CD4-positive, alpha-beta T cell treated with Interleukin-10 for 1 hour (primary cell): ENCODE results near the gene MYBL2.
A peak's percentile ranks its signal among the peaks of the same experiment; 100 is the strongest.

Experiments used
- DNase-seq: peaks from one replicate; pipeline ENCODE4 v3.0.0-alpha.2; 2020

Gene MYBL2

DNA sequence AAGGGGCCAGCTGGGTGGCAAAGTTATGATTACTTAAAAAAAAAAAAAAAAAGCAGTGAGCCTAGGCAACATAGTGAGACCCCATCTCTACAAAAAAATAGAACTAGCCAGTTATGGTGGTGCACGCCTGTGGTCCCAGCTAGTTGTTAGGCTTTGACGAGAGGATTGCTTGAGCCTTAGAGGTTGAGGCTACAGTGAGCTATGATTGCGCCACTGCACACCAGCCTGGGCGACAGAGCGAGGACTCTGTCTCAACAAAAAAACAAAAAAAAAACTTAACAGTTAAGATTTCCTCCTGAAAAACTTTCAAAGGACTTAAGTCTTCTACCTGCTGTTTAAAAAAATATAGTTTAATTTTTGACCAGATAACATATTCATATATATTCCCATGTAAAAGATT lies 57.5 kb downstream of the MYBL2 start:
- DNase-seq = no peak

DNA sequence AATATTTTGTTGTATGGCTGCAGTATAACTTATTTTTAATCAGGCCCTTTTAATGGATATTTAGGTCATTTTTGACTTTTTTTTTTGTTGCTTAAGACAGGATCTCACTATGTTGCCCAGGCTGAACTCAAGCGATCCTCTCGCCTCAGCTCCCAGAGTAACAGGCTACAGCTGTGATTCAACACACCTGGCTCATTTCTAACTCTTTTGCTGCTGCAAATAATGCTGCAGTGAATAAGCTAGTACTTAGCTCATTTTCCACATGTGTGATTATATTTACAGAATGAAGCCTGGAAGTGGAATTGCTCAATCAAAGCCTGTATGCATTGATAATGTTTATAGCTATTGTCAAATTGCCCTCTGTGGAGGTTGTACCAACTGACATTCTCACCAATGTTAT lies 58.8 kb downstream of the MYBL2 start:
- no peak for DNase-seq

DNA sequence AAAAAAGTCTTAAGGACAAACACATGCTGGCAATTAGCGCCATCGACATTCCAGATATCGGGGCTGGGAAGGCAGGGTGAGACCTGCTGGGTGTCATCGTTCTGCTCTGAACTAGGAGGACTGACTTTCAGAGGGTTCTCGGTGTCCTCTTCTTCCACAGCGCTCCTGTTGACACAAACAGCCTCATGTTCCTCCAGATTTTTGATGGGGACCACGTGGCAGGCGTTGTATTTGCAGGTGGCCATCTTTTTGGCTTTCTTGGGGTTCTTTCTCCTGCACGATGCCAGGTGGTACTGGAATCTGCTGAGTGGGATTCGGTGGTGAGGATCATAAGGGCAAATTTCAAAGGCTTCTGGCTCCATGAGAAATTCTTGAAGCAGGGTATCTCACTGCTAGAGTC lies 59.4 kb downstream of the MYBL2 start:
- DNase-seq = no peak

DNA sequence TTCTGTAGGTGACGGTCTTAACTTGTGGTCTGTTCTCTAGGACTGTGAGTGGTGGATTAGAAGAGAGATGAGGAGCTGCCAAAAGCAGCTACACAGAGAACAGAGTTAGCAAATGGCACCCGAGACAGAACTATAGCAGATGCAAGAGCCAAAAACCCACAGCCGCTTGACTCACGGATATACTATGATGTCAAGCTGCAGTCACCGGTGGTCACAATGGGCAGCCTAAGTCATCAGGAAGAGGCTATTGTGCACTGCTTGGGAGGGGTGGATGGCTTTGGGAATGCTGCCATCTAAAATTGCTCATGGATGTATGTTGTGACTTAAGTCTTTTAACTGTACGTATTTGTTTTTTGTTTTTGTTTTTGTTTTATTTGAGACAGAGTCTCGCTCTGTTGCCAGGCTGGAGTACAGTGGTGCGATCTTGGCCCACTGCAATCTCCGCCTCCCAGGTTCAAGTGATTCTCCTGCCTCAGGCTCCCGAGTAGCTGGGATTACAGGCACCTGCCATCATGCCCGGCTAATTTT lies 60.0 kb downstream of the MYBL2 start, which contains the start of gene GTSF1L:
GTSF1L (minus strand) TSS at position 192 of the 528 bp plus-strand sequence. CDS start 308 bp downstream, outside the sequence.
- no peak for DNase-seq

DNA sequence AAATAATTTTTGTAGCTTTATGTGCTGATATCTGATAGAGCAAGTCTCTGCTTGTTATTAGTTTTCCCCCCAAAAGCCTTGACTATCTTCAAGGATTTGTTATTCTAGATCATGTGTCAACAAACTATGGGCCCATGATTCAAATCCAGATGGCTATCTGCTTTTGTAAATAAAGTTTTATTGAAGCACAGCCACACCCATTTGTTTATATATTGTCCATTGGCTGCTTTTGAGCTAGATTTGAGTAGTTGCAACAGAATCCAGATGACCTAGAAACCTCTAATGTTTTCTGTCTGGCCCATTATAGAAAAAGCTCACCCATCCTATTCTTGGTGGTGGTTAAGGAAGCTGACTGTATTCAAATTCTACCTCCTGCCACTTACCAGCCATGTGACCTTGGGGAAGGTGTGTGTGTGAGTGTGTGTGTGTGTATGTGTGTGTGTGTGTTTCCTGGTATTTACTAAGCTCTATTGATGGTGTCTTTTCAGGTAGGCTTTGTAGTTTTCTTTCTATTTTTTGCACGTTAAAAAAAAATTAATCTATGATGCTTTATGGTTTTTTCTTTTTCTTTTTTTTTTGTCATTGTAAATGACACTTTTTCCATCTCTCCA lies 61.2 kb downstream of the MYBL2 start:
- peak; percentile 62 for DNase-seq

DNA sequence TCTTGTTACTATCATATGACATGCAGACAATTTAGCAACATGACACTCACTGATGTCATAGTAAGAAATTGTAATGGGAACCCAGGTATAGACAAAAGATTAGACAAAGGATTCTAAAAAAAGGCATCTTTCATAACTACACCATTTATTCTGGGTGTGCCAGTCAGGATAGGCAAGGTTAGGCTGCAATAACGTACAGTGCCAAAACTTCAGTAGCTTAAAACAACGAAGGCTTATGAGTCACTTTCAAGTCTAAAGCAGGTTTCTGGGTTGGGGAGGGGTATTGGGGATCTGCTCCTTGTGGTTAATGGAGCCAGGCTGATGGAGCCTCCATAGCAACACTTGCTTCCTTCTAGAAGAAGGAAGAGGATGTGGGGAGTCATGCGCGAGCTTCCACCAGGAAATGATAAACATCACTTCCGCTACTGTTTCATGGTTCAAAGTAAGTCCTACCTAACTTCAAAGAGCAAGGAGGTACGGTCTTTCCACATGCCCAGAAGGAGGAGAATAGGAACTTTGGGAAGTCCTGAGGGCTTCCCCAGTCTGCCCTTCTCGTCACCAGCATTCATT lies 61.9 kb downstream of the MYBL2 start:
- no peak for DNase-seq

DNA sequence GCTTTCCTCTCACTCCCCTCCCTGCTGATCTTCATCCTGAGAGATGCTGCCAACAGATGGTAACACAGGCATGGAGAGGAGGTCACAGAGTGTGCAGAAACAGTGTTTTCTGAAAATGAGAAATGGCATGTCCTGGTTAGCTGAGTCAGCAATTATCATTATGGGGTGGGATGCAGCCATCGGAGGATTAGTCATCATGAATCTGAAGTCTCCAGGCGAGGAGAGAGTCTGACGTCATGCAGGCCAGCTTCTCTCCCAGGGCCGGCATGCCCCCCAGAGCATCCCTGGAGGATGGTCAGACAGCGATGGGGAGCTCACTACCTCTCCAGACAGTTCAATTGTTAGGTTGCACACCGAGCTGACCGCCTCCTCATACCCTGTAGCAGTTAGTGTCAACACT lies 64.6 kb downstream of the MYBL2 start:
- DNase-seq = no peak

DNA sequence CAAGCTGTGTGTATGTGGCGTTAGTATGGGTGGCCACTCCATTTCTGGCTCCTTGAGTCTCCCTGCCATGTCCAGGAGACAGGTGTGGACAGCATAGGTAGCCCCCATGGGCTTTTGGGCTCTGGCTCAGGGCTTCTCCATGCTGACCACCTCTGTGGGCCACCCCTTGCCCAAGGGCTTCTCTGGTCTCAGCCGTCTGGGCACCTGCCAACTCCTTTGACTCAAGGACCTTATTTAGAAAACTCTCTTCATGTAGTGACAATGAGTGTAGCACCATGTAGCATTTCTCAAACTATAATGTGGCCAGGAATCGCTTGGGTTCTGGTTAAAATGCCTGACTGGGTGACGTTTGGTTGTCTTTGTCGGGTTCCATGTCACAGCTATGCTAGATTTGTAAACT lies 65.0 kb downstream of the MYBL2 start:
- no peak for DNase-seq

DNA sequence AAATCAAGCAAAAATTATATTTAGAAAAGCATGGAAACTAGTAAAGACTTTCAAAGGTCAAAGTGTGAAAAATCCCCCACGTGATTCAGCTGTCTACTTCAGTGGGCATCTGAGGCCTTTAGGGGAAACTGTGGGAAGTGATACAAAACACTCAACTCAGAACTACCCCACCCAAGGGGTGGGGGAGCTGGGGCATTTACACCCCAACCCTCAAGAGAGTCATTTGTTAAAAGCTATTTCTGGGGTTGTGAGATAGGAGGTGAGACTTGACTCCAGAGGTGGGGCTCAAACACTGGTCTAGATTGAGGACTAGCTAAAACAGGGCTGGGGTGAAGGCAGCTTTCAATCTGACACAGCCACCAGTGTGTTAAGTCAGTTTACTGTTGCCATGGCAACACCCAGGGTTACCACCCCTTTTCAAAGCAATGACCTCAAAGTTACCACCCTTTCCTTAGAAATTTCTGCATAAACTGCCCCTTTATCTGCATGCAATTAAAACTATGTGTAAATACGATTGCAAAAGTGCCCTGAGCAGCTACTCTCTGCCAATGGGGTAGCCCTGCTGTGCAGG lies 69.8 kb downstream of the MYBL2 start:
- DNase-seq = peak; percentile 37

DNA sequence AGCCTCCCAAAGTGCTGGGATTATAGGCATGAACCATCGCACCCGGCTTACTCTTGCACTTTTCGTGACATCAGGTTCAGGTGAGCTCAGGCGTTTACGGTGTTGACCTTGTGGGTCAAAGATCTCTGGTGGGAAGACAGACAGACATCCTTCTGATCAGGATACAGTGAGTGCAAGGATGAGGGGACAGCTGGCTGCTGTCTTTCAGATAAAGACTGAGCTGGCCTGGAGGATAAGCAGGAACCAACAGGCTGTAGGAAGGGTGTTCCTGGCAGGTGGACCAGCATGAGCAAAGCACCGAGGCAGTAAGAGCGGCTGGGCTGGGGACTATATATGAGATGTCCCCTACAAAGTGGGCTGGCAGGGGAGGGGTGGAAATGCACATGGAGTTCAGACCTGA lies 71.0 kb downstream of the MYBL2 start:
- DNase-seq = no peak

DNA sequence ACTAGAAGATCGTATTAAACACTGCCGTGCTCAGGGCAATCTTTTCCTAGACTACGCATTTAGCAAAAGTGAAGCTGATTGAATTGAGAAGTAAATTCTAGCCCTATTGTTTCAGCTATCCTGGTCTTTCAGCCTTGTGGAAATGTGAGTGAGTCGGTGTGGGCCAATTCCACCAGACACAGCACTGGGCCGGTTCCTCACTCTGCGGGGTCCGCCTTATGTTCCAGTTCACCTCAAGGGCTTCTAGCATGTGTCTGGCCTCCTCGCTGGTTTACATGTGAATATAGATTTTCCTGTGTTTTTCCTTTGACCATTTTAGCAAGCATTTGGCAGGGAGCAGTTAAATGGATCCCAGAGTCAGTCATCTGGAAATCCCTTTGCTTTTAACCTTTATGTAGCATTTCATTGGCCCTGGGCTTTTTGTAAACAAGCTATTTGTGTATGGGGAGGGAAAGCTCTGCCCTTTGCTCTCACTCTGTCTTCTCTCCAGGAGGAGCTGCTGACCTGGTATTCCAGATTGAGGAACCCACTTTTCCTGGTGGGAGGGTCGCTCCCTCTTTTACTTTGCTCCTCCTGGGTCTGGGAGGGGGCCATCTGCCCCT lies 72.3 kb downstream of the MYBL2 start:
- no peak for DNase-seq

DNA sequence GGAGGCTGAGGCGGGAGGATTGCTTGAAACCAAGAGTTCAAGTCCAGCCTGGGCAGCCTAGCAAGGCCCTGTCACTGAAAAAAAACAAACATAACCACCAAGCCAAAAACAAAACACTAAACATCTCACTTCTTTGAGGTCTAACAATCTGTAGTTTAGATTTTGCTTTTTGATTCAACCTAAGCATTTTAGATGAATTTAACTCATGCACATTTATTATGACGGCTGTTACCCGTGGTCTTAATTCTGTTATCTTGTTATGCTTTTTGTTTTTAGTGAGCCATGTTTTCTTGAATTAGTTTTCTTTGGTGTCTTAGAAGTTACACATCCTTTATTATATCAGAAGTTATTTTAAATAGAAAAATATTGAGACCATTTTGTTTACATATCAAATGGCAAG lies 73.7 kb downstream of the MYBL2 start:
- DNase-seq = no peak

DNA sequence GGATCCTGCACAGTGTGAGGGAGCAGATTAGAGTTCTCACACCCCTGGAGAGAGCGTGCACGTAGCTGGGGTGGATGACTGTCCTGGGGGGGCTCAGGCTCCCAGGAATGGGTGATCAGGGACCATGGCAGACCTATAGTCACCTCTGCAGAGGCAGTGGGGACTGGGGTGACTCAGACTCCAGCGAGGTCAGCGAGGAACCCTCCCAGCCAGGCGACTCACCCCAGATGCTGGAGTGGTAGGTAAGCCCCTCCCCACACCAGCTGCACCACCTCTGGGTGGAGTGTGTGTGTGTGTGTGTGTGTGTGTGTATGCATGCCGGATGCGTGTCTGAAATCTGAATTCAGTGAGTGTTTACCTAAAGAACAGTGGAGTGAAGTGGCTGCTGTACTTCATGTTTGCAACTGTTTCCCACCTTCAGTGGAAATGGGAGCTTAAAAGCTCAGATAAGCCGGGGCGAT lies 77.3 kb downstream of the MYBL2 start:
- no peak for DNase-seq

DNA sequence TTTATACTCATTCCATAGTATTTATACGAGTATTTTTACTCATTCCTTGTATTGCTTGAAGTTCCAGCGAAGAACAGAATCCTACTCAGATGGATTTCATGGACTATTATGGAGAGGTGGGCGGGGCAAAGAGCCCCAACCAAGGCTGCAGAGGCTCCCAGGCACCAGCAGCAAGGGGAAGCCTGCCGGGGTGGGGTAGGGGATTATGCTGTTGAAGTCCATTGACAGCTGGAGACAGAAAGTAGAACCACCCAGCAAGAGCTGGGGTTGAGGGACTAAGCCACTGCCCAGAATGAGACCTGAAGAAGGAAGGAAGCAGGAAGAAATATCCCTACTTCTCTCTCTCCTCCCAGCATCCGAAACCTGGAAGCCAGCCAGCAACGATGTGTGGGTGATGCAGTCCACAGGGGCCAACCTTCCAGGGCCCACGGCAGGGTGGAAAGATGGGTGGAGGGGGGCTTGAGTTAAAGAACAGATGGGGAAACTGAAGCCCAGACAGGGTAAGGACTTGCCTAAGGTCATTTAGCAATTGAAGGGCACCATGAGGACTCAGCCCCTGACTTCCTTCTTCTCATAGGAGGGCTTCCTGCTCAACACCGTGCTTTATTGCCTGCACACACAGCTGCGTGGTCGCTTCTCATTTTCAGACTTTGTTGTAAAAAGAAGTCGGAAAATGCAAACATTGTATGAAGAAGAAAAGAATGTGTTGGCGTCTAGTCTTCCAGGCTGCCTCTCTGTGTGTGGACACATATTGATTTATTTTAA lies 78.2 kb downstream of the MYBL2 start:
- DNase-seq = no peak

DNA sequence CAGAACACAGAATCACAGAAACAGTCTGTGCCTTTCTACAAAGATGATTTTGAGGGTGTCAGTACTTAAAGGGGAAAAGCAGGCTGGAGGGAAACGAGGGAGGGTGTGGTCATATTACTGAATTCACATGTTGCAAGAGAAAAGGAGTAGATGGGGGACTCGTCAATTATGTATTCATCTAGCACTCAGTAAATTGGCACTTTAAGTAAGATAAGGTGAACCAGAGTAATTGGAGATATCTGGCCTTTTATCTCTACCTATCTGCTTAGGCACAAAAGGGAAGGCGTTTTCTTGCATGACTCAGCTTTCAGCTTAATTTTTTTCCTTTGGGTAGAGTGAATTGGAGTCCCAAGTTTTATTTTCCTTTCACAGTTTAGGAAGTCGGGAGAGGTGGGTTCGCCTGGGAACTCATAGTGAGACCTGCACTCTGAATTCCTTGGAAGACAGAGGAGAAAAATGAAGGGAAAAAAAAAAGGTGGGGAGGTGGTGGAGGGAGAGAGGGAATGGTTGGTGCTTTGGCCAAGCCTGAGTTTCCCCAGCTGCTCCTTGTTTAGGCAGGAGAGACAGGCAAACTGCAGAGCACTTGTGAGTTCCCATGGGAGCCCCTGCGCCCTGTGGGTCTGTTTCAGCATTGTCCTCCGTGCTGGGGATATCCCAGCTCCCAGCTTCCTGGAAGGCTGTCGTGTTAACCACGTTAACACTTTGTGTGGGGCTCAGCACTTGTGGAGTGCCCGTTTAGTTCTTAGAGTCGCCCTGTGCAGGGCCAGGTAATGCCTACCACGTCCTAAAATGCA lies 79.6 kb downstream of the MYBL2 start:
- DNase-seq = no peak

DNA sequence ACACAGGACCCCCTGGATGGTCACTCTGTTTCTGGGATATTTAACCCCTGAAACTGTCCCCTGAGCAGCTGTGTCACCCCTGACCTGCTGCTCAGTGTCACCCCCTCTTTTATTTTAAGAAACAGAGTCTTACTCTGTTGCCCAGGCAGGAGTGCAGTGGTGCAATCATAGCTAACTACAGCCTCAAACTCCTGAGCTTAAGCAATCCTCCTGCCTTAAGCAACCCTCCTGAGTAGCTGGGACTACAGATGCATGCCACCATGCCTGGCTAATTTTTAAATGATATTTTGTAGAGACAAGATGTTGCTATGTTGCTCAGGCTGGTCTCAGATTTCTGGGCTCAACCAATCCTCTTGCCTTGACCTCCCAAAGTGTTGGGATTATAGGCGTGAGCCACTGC lies 81.4 kb downstream of the MYBL2 start:
- no peak for DNase-seq

DNA sequence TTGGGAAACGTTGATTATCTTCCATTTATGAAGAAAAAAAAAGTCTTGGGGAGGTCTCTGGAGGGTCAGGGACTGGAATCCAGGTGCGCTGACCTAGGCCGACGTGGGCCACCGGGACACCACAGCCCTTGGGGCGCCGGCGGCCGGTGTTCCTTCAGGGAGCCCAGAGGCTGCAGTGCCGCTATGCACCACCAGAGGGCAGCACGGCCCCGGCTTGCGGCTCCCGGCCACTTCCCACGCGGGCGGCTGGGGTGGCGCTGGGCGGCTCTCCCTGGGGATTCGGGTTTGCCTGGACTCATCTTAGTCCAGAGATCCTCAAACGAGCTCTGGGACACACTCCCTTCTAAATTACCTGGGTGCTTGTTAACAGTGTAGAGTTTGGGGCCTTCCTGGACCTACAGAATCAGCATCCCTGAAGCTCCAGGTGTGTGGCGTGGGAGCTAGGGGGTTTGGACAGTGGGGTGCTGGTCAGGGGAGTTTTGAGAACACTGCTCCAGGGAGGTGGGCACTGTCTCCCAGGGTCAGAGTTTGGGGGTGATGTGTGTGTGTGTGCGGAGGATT lies 82.9 kb downstream of the MYBL2 start:
- peak; percentile 75 for DNase-seq

DNA sequence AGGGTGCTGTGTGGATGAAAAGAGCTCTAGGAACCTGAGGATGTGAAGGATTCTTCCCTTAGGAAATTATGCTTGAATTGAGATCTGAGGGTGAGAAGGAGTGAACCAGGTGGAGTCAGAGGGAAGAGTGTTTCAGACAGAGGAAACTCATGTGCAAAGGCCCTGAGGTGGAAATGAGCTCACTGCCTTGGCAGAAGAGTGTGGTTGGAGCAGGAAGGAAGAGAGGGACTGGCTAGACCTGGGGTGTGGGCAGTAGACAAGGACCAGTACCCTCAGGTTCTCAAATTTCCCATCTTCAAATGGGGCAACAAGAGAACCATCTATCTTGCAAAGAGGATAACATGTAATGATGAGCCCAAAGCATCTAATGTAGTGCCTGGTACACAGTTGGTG lies 83.9 kb downstream of the MYBL2 start:
- no peak for DNase-seq

DNA sequence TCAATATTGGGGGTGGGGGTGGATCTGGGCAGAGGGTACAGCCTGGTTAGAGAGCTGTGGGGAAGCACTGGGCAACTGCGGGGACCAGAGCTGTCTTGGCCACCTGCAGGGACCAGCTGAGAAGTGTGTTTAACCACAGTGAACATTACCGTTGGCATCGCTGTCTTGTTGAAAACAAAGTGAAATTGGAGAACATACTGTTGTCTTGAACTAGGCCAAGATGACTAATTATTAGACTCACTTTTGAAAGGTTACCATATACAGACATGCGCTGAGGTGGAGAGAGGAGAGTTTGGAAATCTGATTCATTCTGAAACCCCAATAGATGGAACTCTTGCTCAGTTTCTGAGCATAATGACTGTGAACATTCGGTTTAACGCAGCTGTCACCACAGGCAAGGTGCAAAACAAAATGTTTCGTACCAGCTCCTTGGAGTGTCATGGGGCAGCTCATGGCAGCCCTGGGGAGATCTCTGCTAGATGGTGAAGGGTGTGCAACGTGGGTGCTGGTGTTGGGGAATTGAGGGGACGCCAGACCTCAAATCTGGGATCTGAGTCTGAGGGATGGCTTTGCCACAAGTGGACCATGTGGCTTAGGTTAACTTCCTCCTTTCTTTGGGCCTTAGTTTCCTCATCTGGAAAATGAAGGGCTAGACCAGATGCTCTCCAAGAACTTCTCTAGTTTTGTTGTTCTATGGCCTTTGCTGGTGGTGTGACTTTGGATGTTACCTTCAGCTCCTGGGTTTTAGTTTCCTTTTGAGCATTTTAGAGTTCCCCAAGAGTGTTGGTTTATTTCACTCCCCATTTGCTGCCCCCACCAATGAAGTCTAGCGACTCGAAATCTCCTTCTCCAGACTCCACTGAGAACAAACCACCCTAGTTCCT lies 84.5 kb downstream of the MYBL2 start:
- DNase-seq = peak; percentile 11

DNA sequence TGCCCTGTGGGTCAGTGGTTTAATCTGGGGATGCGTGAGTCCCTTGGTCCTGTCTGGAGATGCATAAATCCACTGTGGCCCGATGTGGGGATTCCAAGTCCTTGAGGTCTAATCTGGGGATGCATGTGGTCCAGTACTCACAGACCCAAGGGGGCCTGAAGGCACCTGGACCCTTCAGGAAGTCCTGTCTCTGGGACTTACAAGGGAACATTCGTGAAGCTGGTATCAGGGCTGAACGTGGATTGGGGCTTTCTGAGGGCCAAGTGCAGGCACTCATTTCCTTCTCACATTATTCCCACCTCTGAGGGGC lies 85.1 kb downstream of the MYBL2 start:
- DNase-seq = no peak
